ENCODE results near the gene AK4. TPM values are rescaled to one million over a fixed set of nuclear protein-coding genes. Genes with fewer than 3 reads are reported as not detected.
A peak's percentile ranks its signal among the peaks of the same experiment; 100 is the strongest.
"Not testable (repeated sequence)": the region's sequence is repeated elsewhere in the genome, so short reads cannot be mapped to it uniquely, and the experiment has no call there.

Gene AK4
- total RNA-seq, 2 experiments from 2014 or later: 79.5 to 81.3 TPM

- no peaks in the 10 kb centered on the region for H3K9me3 Mint-ChIP-seq
- DNase-seq (no peak), ATAC-seq (ENCODE audit: low read depth) (no peak)
- H3K27me3 Mint-ChIP-seq: peaks cover 20% of the 10 kb centered on the region
- no peak overlapping the region for H3K27ac Mint-ChIP-seq
- no peak overlapping the region for H3K4me3 Mint-ChIP-seq
- H3K4me1 Mint-ChIP-seq: peaks cover 7% of the 10 kb centered on the region
- POLR2A ChIA-PET: no interaction called here
- no peaks in the 10 kb centered on the region for H3K36me3 Mint-ChIP-seq
Observed at GRCh38 chr1:65141918-65142317, 6.1 kb upstream of the AK4 start.

DNA sequence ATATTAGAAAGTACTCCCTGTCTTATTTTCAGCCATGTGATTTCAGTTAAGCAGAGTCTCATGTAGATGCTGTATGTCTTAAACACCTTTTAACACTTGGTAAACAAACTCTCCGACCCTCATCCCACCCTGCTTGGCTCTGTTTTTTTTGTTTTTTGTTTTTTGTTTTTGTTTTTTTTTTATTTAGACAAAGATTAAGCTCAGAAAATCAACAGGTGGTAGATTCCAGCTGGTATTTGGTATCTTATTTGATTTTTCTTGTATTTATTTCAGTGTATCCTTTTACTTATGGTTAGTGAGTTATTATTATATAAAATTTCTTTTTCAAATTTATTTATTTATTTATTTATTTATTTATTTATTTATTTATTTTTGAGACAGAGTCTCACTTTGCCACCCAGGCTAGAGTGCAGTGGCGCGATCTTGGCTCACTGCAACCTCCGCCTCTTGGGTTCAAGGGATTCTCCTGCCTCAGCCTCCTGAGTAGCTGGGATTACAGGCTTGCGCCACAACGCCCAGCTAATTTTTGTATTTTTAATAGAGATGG lies 4.8 kb upstream of the AK4 start:
- POLR2A ChIA-PET; H3K36me3 Mint-ChIP-seq; ATAC-seq (ENCODE audit: low read depth); H3K27ac Mint-ChIP-seq; H3K4me1 Mint-ChIP-seq; H3K9me3 Mint-ChIP-seq; DNase-seq; H3K4me3 Mint-ChIP-seq: not testable (repeated sequence)
- peaks cover 18% of the 10 kb centered on the region for H3K27me3 Mint-ChIP-seq

- no peak for ATAC-seq (ENCODE audit: low read depth)
- peak overlapping the region; percentile 90 for H3K4me3 Mint-ChIP-seq
- peak overlapping the region; percentile 76 for H3K27ac Mint-ChIP-seq
- H3K27me3 Mint-ChIP-seq: peaks cover 18% of the 10 kb centered on the region
- H3K4me1 Mint-ChIP-seq: peaks cover 29% of the 10 kb centered on the region
- POLR2A ChIA-PET: no interaction called here
- no peak for DNase-seq
- H3K36me3 Mint-ChIP-seq: peaks cover 14% of the 10 kb centered on the region
- H3K9me3 Mint-ChIP-seq: no peaks in the 10 kb centered on the region
Observed at GRCh38 chr1:65146908-65147423, 1.0 kb upstream of the AK4 start.

- Mint-ChIP-seq H3K27ac (peak overlapping the region; percentile 86), H3K36me3 (peaks cover 15% of the 10 kb centered on the region), H3K9me3 (no peaks in the 10 kb centered on the region), H3K27me3 (peaks cover 16% of the 10 kb centered on the region), H3K4me3 (peak overlapping the region; percentile 90), H3K4me1 (peaks cover 29% of the 10 kb centered on the region)
- ATAC-seq (ENCODE audit: low read depth): peak; percentile 58
- peak; percentile 77 for DNase-seq
- POLR2A ChIA-PET: interaction anchor here (0.6 to 1.4 kb wide), 2 partner anchors 12 to 312 kb away, joined by 3 read pairs; no protein-coding TSS in a partner anchor
Observed at GRCh38 chr1:65147424-65148177, 402 bp upstream of the AK4 start.

- Mint-ChIP-seq H3K9me3 (no peaks in the 10 kb centered on the region), H3K4me3 (peak overlapping the region; percentile 90), H3K4me1 (peaks cover 36% of the 10 kb centered on the region), H3K27ac (peak overlapping the region; percentile 57), H3K36me3 (peaks cover 21% of the 10 kb centered on the region), H3K27me3 (peaks cover 14% of the 10 kb centered on the region)
- DNase-seq (peak; percentile 81), ATAC-seq (ENCODE audit: low read depth) (peak; percentile 57)
- POLR2A ChIA-PET: interaction anchor here (1.1 to 1.4 kb wide), 2 partner anchors 83 to 311 kb away, joined by 3 read pairs; no protein-coding TSS in a partner anchor
Observed at GRCh38 chr1:65148548-65149350, 746 bp downstream of the AK4 start.

GRCh38 chr1:65149351-65150107 lies 1.5 kb downstream of the AK4 start:
- DNase-seq: no peak
- H3K4me1 Mint-ChIP-seq: peaks cover 40% of the 10 kb centered on the region
- H3K4me3 Mint-ChIP-seq: peak overlapping the region; percentile 90
- no peak for ATAC-seq (ENCODE audit: low read depth)
- POLR2A ChIA-PET: interaction anchor here (1.1 kb wide), 1 partner anchor 83 kb away, joined by 3 read pairs; no protein-coding TSS in a partner anchor
- H3K27ac Mint-ChIP-seq: peak overlapping the region; percentile 57
- peaks cover 9% of the 10 kb centered on the region for H3K27me3 Mint-ChIP-seq
- H3K9me3 Mint-ChIP-seq: no peaks in the 10 kb centered on the region
- peaks cover 29% of the 10 kb centered on the region for H3K36me3 Mint-ChIP-seq

DNA sequence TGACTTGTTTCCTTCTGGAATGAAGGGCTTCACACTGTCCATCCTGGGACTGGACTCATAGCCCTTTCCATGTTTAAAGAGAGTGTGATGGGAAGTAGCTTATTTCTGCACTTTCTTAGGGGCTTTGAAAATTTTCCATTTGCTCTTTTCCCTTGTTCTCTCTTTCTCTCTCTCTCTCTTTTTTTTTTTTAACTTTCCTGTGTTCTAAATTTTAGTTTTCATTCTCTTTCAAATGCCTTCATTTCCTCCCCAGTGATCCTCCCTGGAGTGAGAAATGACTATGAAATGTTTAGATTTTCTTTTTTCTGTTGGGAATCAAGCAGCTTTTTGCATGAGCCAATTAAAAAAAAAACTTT lies 2.1 kb downstream of the AK4 start:
- H3K4me3 Mint-ChIP-seq: peak overlapping the region; percentile 90
- POLR2A ChIA-PET: no interaction called here

GRCh38 chr1:65150583-65151263 lies 2.7 kb downstream of the AK4 start:
- Mint-ChIP-seq H3K4me3 (peak overlapping the region; percentile 59), H3K27me3 (peaks cover 2% of the 10 kb centered on the region), H3K9me3 (no peaks in the 10 kb centered on the region), H3K27ac (no peak overlapping the region), H3K36me3 (peaks cover 30% of the 10 kb centered on the region), H3K4me1 (peaks cover 42% of the 10 kb centered on the region)
- DNase-seq: no peak
- POLR2A ChIA-PET: no interaction called here
- no peak for ATAC-seq (ENCODE audit: low read depth)

More for the DNA sequence above, 2.1 kb downstream of the AK4 start:
- H3K4me1 Mint-ChIP-seq: peaks cover 42% of the 10 kb centered on the region
- DNase-seq: no peak
- H3K27me3 Mint-ChIP-seq: peaks cover 7% of the 10 kb centered on the region
- H3K9me3 Mint-ChIP-seq: no peaks in the 10 kb centered on the region
- ATAC-seq (ENCODE audit: low read depth): no peak
- peaks cover 30% of the 10 kb centered on the region for H3K36me3 Mint-ChIP-seq
- no peak overlapping the region for H3K27ac Mint-ChIP-seq

- H3K27me3 Mint-ChIP-seq: no peaks in the 10 kb centered on the region
- H3K9me3 Mint-ChIP-seq: no peaks in the 10 kb centered on the region
- POLR2A ChIA-PET: no interaction called here
- H3K4me1 Mint-ChIP-seq: peaks cover 38% of the 10 kb centered on the region
- DNase-seq (no peak), ATAC-seq (ENCODE audit: low read depth) (no peak)
- H3K36me3 Mint-ChIP-seq: peaks cover 30% of the 10 kb centered on the region
- H3K27ac Mint-ChIP-seq: no peak overlapping the region
- peak overlapping the region; percentile 2 for H3K4me3 Mint-ChIP-seq
Observed at GRCh38 chr1:65151641-65152040, 3.6 kb downstream of the AK4 start.

- DNase-seq: no peak
- H3K27ac Mint-ChIP-seq: no peak overlapping the region
- peaks cover 36% of the 10 kb centered on the region for H3K4me1 Mint-ChIP-seq
- no peak for ATAC-seq (ENCODE audit: low read depth)
- H3K27me3 Mint-ChIP-seq: no peaks in the 10 kb centered on the region
- no peak overlapping the region for H3K4me3 Mint-ChIP-seq
- H3K36me3 Mint-ChIP-seq: peaks cover 36% of the 10 kb centered on the region
- H3K9me3 Mint-ChIP-seq: no peaks in the 10 kb centered on the region
- POLR2A ChIA-PET: no interaction called here
Observed at GRCh38 chr1:65153635-65154034, 5.6 kb downstream of the AK4 start.

GRCh38 chr1:65156910-65157545 lies 9.0 kb downstream of the AK4 start:
- Mint-ChIP-seq H3K9me3 (no peaks in the 10 kb centered on the region), H3K27me3 (no peaks in the 10 kb centered on the region), H3K27ac (no peak overlapping the region), H3K36me3 (peaks cover 33% of the 10 kb centered on the region), H3K4me1 (peaks cover 35% of the 10 kb centered on the region), H3K4me3 (no peak overlapping the region)
- no peak for ATAC-seq (ENCODE audit: low read depth)
- POLR2A ChIA-PET: no interaction called here
- DNase-seq: no peak

GRCh38 chr1:65157546-65157941 lies 9.5 kb downstream of the AK4 start:
- Mint-ChIP-seq H3K36me3 (peaks cover 35% of the 10 kb centered on the region), H3K27me3 (no peaks in the 10 kb centered on the region), H3K4me3 (no peak overlapping the region), H3K4me1 (peaks cover 37% of the 10 kb centered on the region), H3K9me3 (no peaks in the 10 kb centered on the region), H3K27ac (no peak overlapping the region)
- POLR2A ChIA-PET: no interaction called here
- DNase-seq: no peak
- ATAC-seq (ENCODE audit: low read depth): no peak

Data from activated naive CD8-positive, alpha-beta T cell treated with anti-CD3 and anti-CD28 coated beads, Interleukin-2, amount 10 ng/mL, durations not matched to agents 7 days and 5 days (primary cell).